Upper lobe of left lung (tissue), 6 donors: ENCODE results near the gene FCMR. TPM values are rescaled to one million over a fixed set of nuclear protein-coding genes. Genes with fewer than 3 reads are reported as not detected.

Experiments used
- ATAC-seq, 2 donors: fragments of 200-7000 bp; cut with Tn5 transposase; one replicate each; pipeline ENCODE4 v1.9.1; 2022; ENCODE audit warnings: mild to moderate bottlenecking in 2 of 2, moderate library complexity in 2 of 2; ENCODE audit not compliant: low FRiP score in 2 of 2
- DNase-seq, 2 donors: peaks; one replicate each; pipeline ENCODE4 v3.0.0-alpha.2; 2019 to 2020
- H3K27ac ChIP-seq, 4 donors: fragments of 200-600 bp; sonication (generic); one replicate each; pipeline ENCODE4 v1.5.1; 2016 to 2019
- H3K27me3 ChIP-seq, 4 donors: fragments of 200-600 bp; sonication (generic); one replicate each; pipeline ENCODE4 v1.5.1; 2017 to 2019
- H3K36me3 ChIP-seq, 4 donors: fragments of 200-600 bp; sonication (generic); one replicate each; pipeline ENCODE4 v1.5.1; 2016 to 2019
- H3K4me1 ChIP-seq, 4 donors: fragments of 200-600 bp; sonication (generic); one replicate each; pipeline ENCODE4 v1.5.1; 2018 to 2019
- H3K4me3 ChIP-seq, 4 donors: fragments of 200-600 bp; sonication (generic); one replicate each; pipeline ENCODE4 v1.5.1; 2017 to 2019; ENCODE audit warnings: mild to moderate bottlenecking in 2 of 4, moderate library complexity in 1 of 4
- H3K9me3 ChIP-seq, 4 donors: fragments of 200-600 bp; sonication (generic); one replicate each; pipeline ENCODE4 v1.5.1; 2018 to 2019
- CTCF ChIP-seq, 6 experiments: fragments of 450-650 bp in 4 of 6; fragments of 200-600 bp in 2 of 6; sonication (generic) in 2 of 6; IDR thresholded peaks; one replicate each; pipeline ENCODE4 v1.5.1; 2016 to 2019; ENCODE audit warnings: antibody characterized with exemption in 6 of 6
- EP300 ChIP-seq, 4 donors: sonication (generic); formaldehyde crosslinking; IDR thresholded peaks; one replicate each; pipeline ENCODE4 v1.5.1; 2017; ENCODE audit warnings: antibody characterized with exemption in 4 of 4, control low read depth in 2 of 4
- POLR2A ChIP-seq, 4 donors: fragments of 450-650 bp; IDR thresholded peaks; one replicate each; pipeline ENCODE4 v1.5.1; 2016 to 2017; ENCODE audit warnings: antibody characterized with exemption in 4 of 4, mild to moderate bottlenecking in 2 of 4
- POLR2AphosphoS5 ChIP-seq, 2 donors: sonication (generic); formaldehyde crosslinking; IDR thresholded peaks; one replicate each; pipeline ENCODE4 v1.5.1; 2017; ENCODE audit warnings: antibody characterized with exemption in 2 of 2
- WGBS, 2 donors: methylation state at CpG; one replicate each; pipeline ENCODE4 v1.1.5; 2017 to 2018; 5-methylcytosine and 5-hydroxymethylcytosine counted together
- total RNA-seq, 6 donors: library from RNA; depleted of rRNA in 4 of 6; stranded (reverse); fragments of >200 nt in 4 of 6; gene quantifications; one replicate each; pipeline versions ENCODE4 v1.1.0 to v1.2.1, GENCODE V29; 2016 to 2021
- donor health status: DM: no; HTN: no; CAD: no; lungs with moderate emphysema.
- donor health status: DM: no; HTN: yes; CAD: no; lungs with severe emphysema.

The FCMR gene
- total RNA-seq, 6 donors from 2014 or later: 4.3 to 13.6 (median 7.2) TPM

GRCh38 chr1:206899717-206900116 lies 22.0 kb downstream of the FCMR start:
- DNase-seq (no peak), ATAC-seq (no peak)
- H3K4me3 ChIP-seq: no peak overlapping the region
- TF ChIP-seq POLR2A (IDR thresholded peaks at IDR 0.05) (no peak), EP300 (IDR thresholded peaks at IDR 0.05) (no peak)
- WGBS, 2 donors: 71 to 91% methylated on average over 5 of the region's 5 CpGs
- H3K36me3 ChIP-seq: no peaks in the 10 kb centered on the region
- H3K9me3 ChIP-seq: no peaks in the 10 kb centered on the region
- peaks cover 8 to 26% (median 15%) of the 10 kb centered on the region in 4 donors for H3K4me1 ChIP-seq
- H3K27me3 ChIP-seq: no peaks in the 10 kb centered on the region
- H3K27ac ChIP-seq: no peak overlapping the region

- Histone ChIP-seq H3K4me3 (no peak overlapping the region), H3K36me3 (no peaks in the 10 kb centered on the region), H3K27me3 (no peaks in the 10 kb centered on the region), H3K9me3 (no peaks in the 10 kb centered on the region), H3K4me1 (peaks cover 8 to 26% (median 15%) of the 10 kb centered on the region in 4 donors), H3K27ac (no peak overlapping the region)
- DNase-seq (no peak), ATAC-seq (no peak)
- TF ChIP-seq EP300 (IDR thresholded peaks at IDR 0.05) (no peak), POLR2A (IDR thresholded peaks at IDR 0.05) (no peak), POLR2AphosphoS5 (IDR thresholded peaks at IDR 0.05) (no peak), CTCF (IDR thresholded peaks at IDR 0.05) (no peak)
- 87 to 88% methylated on average over 13 of the region's 13 CpGs for WGBS, 2 donors
These were observed 22.8 kb downstream of the FCMR start for GRCh38 chr1:206898915-206899431.

GRCh38 chr1:206898089-206898914 lies 23.4 kb downstream of the FCMR start:
- 74 to 83% methylated on average over 11 of the region's 11 CpGs for WGBS, 2 donors
- ATAC-seq: no peak
- H3K36me3 ChIP-seq: no peaks in the 10 kb centered on the region
- DNase-seq: peak in 1 of 2 donors; percentile 19
- no peak overlapping the region for H3K4me3 ChIP-seq
- peaks cover 8 to 26% (median 15%) of the 10 kb centered on the region in 4 donors for H3K4me1 ChIP-seq
- no peak overlapping the region for H3K27ac ChIP-seq
- H3K9me3 ChIP-seq: no peaks in the 10 kb centered on the region
- no peaks in the 10 kb centered on the region for H3K27me3 ChIP-seq
- no peak for TF ChIP-seq POLR2A (IDR thresholded peaks at IDR 0.05)
- no peak for TF ChIP-seq CTCF (IDR thresholded peaks at IDR 0.05)
- no peak for TF ChIP-seq EP300 (IDR thresholded peaks at IDR 0.05)
- no peak for TF ChIP-seq POLR2AphosphoS5 (IDR thresholded peaks at IDR 0.05)

- Histone ChIP-seq H3K36me3 (no peaks in the 10 kb centered on the region), H3K27me3 (no peaks in the 10 kb centered on the region), H3K4me3 (no peak within 1 kb of the TSS), H3K27ac (peak within 1 kb of the TSS in 1 of 4 donors; percentile 44), H3K4me1 (peaks cover 8 to 30% (median 15%) of the 10 kb centered on the region in 4 donors), H3K9me3 (no peaks in the 10 kb centered on the region)
- WGBS, 2 donors: 79 to 84% methylated on average over 4 of the region's 4 CpGs
- ATAC-seq (no peak), DNase-seq (no peak)
- no peak for TF ChIP-seq POLR2AphosphoS5 (IDR thresholded peaks at IDR 0.05)
- TF ChIP-seq POLR2A (IDR thresholded peaks at IDR 0.05): no peak
- no peak for TF ChIP-seq EP300 (IDR thresholded peaks at IDR 0.05)
- no peak for TF ChIP-seq CTCF (IDR thresholded peaks at IDR 0.05)
These were observed 24.6 kb downstream of the FCMR start, which contains the start of gene IL24 for GRCh38 chr1:206897175-206897574. IL24 (plus strand) TSS chr1:206897443; CDS start chr1:206897833, 390 bp downstream.

- TF ChIP-seq CTCF (IDR thresholded peaks at IDR 0.05) (no peak), POLR2A (IDR thresholded peaks at IDR 0.05) (no peak), POLR2AphosphoS5 (IDR thresholded peaks at IDR 0.05) (no peak), EP300 (IDR thresholded peaks at IDR 0.05) (no peak)
- ATAC-seq (no peak), DNase-seq (no peak)
- 62 to 67% methylated on average over 3 of the region's 3 CpGs for WGBS, 2 donors
- Histone ChIP-seq H3K36me3 (no peaks in the 10 kb centered on the region), H3K4me1 (peaks cover 13 to 30% (median 18%) of the 10 kb centered on the region in 4 donors), H3K27ac (peak overlapping the region in 1 of 4 donors; percentile 44), H3K27me3 (no peaks in the 10 kb centered on the region), H3K4me3 (no peak overlapping the region), H3K9me3 (no peaks in the 10 kb centered on the region)
These were observed 25.5 kb downstream of the FCMR start for GRCh38 chr1:206896261-206896660.
